ENCODE measurements around the gene ZFYVE27. TPM values are rescaled to one million over a fixed set of nuclear protein-coding genes. Genes with fewer than 3 reads are reported as not detected.

The ZFYVE27 gene
- total RNA-seq, 2 donors from 2014 or later = 45.9 to 47.9 TPM

DNA sequence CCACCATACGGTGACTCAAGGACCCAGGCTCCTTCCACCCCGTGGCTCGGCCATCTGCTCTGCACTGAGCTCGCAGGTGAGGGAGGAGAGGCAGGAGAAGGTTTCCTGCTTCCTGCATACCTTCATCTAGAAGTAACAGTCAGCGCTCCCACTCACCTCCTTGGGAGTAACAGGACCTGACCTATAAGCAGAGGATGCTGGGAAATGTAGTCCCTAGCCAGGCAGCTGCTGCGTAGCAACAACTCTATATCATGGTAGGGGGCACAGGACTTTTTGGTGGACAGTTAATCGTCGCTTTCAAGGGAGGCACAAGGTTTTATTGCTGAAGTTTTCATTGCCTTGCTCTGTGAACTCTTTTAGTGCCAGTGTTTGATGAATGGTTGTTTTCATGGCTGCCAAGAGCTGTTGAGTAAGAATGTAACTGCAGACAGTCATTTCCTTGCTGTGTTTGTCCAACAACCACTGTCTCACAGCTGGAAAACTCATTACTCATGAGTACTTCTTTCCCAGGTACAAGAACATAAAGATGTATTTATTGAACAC lies 10.2 kb upstream of the ZFYVE27 start:
- peak overlapping the region; percentile 51 for H3K27ac ChIP-seq
- no peak overlapping the region for H3K4me3 ChIP-seq
- DNase-seq = peak; percentile 72
- intact Hi-C loops (cut with DNase I) = no loop called here
- no peaks in the 10 kb centered on the region for H3K27me3 ChIP-seq
- H3K9ac ChIP-seq (ENCODE audit: low read depth in 2 of 2, low read length in 2 of 2) = peak overlapping the region in 1 of 2 donors; percentile 31
- peaks cover 3% of the 10 kb centered on the region for H3K4me1 ChIP-seq
- TF ChIP-seq CTCF (IDR thresholded peaks at IDR 0.05) = no peak
- no peaks in the 10 kb centered on the region for H3K36me3 ChIP-seq
- H3K9me3 ChIP-seq = no peaks in the 10 kb centered on the region

GRCh38 chr10:97729014-97729413 lies 7.9 kb upstream of the ZFYVE27 start:
- H3K36me3 ChIP-seq = no peaks in the 10 kb centered on the region
- no peak overlapping the region for H3K4me3 ChIP-seq
- no peak for TF ChIP-seq CTCF (IDR thresholded peaks at IDR 0.05)
- H3K27ac ChIP-seq = no peak overlapping the region
- intact Hi-C loops (cut with DNase I) = no loop called here
- H3K9me3 ChIP-seq = no peaks in the 10 kb centered on the region
- H3K9ac ChIP-seq (ENCODE audit: low read depth in 2 of 2, low read length in 2 of 2) = no peak overlapping the region
- no peak for DNase-seq
- H3K4me1 ChIP-seq = no peaks in the 10 kb centered on the region
- H3K27me3 ChIP-seq = no peaks in the 10 kb centered on the region

GRCh38 chr10:97731346-97732051 lies 5.4 kb upstream of the ZFYVE27 start:
- H3K27ac ChIP-seq = no peak overlapping the region
- intact Hi-C loops (cut with DNase I) = loop anchor here (2.0 to 10.0 kb wide), 2 partner anchors 23 to 57 kb away; no protein-coding TSS in a partner anchor
- peak; percentile 84 for DNase-seq
- peak; percentile 73 for TF ChIP-seq CTCF (IDR thresholded peaks at IDR 0.05)
- H3K4me3 ChIP-seq = no peak overlapping the region
- H3K36me3 ChIP-seq = no peaks in the 10 kb centered on the region
- H3K9ac ChIP-seq (ENCODE audit: low read depth in 2 of 2, low read length in 2 of 2) = no peak overlapping the region
- no peaks in the 10 kb centered on the region for H3K9me3 ChIP-seq
- no peaks in the 10 kb centered on the region for H3K4me1 ChIP-seq
- H3K27me3 ChIP-seq = no peaks in the 10 kb centered on the region

DNA sequence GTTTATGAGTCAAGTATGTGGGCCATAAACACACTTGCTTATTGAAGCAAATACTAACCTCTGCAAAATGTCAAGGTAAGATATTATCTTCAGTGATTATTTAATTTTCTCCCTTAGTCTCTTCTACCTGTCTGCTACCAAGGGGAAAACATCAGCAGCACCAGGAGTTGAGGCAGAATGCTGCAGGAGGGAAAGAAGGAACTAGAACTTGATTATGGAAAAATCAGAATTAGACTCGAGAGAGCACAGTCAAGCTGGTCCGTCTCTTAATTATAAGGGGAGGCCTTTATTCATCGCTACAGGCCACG lies 4.9 kb upstream of the ZFYVE27 start:
- H3K9me3 ChIP-seq = no peaks in the 10 kb centered on the region
- H3K9ac ChIP-seq (ENCODE audit: low read depth in 2 of 2, low read length in 2 of 2) = no peak overlapping the region
- no peaks in the 10 kb centered on the region for H3K36me3 ChIP-seq
- no peak overlapping the region for H3K27ac ChIP-seq
- H3K27me3 ChIP-seq = no peaks in the 10 kb centered on the region
- intact Hi-C loops (cut with DNase I) = loop anchor here (10.0 kb wide), 1 partner anchor 57 kb away; no protein-coding TSS in a partner anchor
- TF ChIP-seq CTCF (IDR thresholded peaks at IDR 0.05) = no peak
- no peak overlapping the region for H3K4me3 ChIP-seq
- no peak for DNase-seq
- peaks cover 3% of the 10 kb centered on the region for H3K4me1 ChIP-seq

DNA sequence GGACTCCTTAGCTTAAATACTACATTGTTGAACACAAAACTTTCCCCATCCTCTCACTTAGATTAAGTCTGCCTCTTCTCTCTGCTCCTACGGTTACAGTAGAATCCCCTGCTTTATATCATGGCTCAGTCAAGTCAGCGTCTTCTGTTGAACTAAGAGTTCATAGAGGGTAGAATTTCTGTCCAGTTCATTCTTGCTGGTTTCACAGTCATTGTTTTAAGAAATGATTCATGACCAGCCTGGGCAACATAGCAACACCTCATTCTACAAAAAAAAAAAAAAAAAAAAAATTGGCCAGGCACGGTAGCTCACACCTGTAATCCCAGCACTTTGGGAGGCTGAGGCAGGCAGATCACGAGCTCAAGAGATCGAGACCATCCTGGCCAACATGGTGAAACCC lies 3.7 kb upstream of the ZFYVE27 start:
- H3K4me1 ChIP-seq = peaks cover 8% of the 10 kb centered on the region
- no peak for DNase-seq
- H3K4me3 ChIP-seq = no peak overlapping the region
- no peak overlapping the region for H3K27ac ChIP-seq
- no peaks in the 10 kb centered on the region for H3K9me3 ChIP-seq
- no peak for TF ChIP-seq CTCF (IDR thresholded peaks at IDR 0.05)
- no peak overlapping the region for H3K9ac ChIP-seq (ENCODE audit: low read depth in 2 of 2, low read length in 2 of 2)
- H3K36me3 ChIP-seq = no peaks in the 10 kb centered on the region
- H3K27me3 ChIP-seq = no peaks in the 10 kb centered on the region
- intact Hi-C loops (cut with DNase I) = loop anchor here (10.0 kb wide), 1 partner anchor 58 kb away; no protein-coding TSS in a partner anchor

All from colonic mucosa (tissue), 4 donors.